Medulla oblongata (tissue), 1 donor: ENCODE results near the gene MBNL1.

ENCODE experiments used
- DNase-seq: peaks from one replicate; pipeline ENCODE4 v3.0.0-alpha.2; 2015; ENCODE audit errors: extremely low spot score

The MBNL1 gene

GRCh38 chr3:152445212-152445611, 176.5 kb downstream of the MBNL1 start:
- no peak for DNase-seq

DNA sequence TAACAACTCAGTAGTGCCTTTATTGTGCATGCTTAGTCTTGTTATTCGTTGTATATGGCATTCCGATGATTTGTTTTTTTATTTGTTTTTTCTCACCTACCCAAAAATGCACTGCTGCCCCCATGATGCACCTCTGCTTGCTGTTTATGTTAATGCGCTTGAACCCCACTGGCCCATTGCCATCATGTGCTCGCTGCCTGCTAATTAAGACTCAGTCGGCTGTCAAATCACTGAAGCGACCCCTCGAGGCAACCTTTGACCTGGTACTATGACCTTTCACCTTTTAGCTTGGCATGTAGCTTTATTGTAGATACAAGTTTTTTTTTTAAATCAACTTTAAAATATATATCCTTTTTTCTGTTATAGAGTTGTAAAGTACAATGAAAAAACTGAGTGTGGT, 177.8 kb downstream of the MBNL1 start:
- DNase-seq, result no peak

- DNase-seq, result no peak
Measured at GRCh38 chr3:152447511-152447910, 178.8 kb downstream of the MBNL1 start.

DNA sequence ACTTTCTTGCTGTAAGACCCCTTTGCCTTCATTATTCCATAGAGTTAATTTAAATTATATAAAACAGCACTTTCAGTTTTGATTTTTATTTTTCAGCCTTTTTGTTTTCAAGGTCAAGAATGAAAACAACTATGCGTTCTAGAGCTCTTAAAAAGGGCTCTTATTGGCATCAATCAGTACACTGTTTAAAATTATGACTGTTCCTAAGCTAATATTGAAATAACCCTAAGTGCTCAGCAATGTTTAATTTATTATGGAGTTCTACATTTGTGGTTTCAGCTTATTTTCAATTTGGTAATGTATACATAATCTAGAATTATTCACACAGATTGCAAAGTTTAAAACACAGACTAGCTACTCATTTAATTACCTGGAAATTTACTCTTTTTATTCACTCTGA, 179.4 kb downstream of the MBNL1 start:
- no peak for DNase-seq

GRCh38 chr3:152452318-152452717, 183.6 kb downstream of the MBNL1 start:
- DNase-seq, result no peak

- no peak for DNase-seq
Measured at GRCh38 chr3:152454076-152454875, 185.5 kb downstream of the MBNL1 start.

DNA sequence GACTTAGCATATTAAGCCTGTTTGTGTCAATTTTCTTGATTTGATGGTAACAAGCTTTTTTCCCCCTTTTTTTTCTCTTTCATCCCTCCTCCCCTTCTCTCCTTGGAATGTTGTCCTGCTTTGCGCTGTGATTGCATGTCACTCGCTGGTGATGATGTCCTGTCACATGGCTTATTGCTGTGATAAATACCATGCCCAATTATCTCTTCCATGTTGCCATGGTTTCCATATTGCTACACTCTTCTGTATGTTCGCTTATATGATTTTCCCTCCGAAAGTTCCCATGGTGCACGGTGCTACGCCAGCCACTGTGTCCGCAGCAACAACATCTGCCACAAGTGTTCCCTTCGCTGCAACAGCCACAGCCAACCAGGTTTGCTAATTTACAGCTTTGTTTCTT, 187.3 kb downstream of the MBNL1 start:
- no peak for DNase-seq

- DNase-seq, result no peak
Measured at GRCh38 chr3:152457500-152458375, 189.0 kb downstream of the MBNL1 start.

GRCh38 chr3:152458376-152459117, 189.8 kb downstream of the MBNL1 start:
- DNase-seq, result no peak

GRCh38 chr3:152459118-152459515, 190.4 kb downstream of the MBNL1 start:
- no peak for DNase-seq

DNA sequence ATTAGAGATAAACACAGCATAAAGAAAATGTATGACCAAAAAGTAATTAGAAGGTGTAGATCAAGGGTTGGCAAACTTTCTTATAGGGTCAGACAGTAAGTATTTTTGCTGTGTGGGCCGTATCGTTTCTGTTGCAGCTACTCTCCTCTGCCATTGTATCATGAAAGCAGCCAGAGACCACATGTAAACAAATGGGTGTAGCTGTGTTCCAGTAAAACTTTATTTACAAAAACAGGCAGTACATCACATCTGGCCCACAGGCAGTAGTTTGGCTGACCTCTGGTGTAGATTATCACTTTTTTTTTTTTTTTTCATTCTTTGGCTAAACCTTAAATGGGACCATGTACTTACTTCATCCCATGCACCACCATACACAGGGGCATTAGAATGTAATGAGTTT, 190.8 kb downstream of the MBNL1 start:
- DNase-seq, result no peak

- DNase-seq, result no peak
Measured at GRCh38 chr3:152460936-152461335, 192.2 kb downstream of the MBNL1 start.

- DNase-seq, result no peak
Measured at GRCh38 chr3:152461460-152461859, 192.7 kb downstream of the MBNL1 start.

GRCh38 chr3:152466784-152467183, 198.1 kb downstream of the MBNL1 start:
- DNase-seq, result no peak

GRCh38 chr3:152469248-152470025, 200.7 kb downstream of the MBNL1 start:
- DNase-seq, result no peak

DNA sequence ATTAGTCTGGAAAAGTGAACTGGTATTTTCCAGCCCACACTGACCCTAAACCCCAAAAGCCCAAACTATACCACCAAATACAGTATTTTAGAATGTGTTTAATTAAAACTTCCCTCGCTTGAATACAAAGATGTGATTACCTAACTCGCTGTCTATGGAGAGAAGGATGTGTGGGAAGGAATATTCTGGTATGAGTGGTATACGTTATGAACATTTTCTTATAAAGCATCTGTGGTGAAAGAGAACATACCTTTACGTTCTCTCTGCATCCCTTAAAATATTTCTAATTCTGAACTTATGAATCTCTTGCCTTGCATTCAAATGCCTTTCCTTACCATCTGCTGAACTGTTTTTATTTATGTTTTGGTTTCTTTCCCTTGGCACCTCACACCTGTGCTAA, 201.4 kb downstream of the MBNL1 start:
- no peak for DNase-seq

- no peak for DNase-seq
Measured at GRCh38 chr3:152470893-152471292, 202.2 kb downstream of the MBNL1 start.

GRCh38 chr3:152471814-152472671, 203.3 kb downstream of the MBNL1 start:
- peak; percentile 92 for DNase-seq

- DNase-seq, result no peak
Measured at GRCh38 chr3:152472672-152472954, 203.9 kb downstream of the MBNL1 start.

DNA sequence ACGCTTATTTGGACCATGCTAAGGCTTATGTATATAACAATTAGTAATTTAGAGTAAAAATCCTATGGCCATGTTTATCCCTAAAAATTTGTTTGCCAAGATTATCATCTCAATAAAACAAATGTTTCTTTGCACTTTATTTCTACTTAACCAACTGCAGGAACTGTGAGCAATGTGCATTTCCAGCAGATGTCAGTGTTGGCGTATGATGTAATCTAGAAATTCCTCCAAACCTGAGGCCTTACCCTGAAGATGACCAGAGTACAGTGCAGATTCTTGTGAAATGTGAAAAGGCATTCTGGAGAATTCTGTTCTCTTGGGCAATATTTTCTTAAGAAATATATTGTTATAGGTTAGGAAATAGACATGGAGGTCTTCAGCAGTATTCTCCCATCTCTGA, 205.9 kb downstream of the MBNL1 start:
- DNase-seq, result peak; percentile 81

DNA sequence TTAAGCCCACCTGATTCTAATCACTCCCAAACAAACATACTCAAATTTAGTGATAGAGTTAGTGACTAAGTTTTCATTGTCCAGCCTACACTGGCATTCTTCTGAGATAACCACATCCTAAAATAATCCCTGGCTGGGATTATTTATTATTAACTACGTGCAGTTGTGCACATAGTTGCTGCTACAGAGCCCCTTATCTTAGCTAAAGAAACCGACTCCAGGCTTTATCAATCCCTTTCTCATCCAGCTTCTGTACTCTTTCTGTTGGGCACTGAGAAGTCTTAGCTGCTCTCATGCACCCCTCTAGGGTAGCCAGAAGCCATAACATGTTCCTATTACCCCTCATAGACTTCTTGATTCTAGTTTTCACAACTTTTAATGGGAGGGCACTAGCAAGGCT, 208.7 kb downstream of the MBNL1 start:
- DNase-seq, result no peak
